ENCODE data around the gene STUB1.

STUB1 gene

DNA sequence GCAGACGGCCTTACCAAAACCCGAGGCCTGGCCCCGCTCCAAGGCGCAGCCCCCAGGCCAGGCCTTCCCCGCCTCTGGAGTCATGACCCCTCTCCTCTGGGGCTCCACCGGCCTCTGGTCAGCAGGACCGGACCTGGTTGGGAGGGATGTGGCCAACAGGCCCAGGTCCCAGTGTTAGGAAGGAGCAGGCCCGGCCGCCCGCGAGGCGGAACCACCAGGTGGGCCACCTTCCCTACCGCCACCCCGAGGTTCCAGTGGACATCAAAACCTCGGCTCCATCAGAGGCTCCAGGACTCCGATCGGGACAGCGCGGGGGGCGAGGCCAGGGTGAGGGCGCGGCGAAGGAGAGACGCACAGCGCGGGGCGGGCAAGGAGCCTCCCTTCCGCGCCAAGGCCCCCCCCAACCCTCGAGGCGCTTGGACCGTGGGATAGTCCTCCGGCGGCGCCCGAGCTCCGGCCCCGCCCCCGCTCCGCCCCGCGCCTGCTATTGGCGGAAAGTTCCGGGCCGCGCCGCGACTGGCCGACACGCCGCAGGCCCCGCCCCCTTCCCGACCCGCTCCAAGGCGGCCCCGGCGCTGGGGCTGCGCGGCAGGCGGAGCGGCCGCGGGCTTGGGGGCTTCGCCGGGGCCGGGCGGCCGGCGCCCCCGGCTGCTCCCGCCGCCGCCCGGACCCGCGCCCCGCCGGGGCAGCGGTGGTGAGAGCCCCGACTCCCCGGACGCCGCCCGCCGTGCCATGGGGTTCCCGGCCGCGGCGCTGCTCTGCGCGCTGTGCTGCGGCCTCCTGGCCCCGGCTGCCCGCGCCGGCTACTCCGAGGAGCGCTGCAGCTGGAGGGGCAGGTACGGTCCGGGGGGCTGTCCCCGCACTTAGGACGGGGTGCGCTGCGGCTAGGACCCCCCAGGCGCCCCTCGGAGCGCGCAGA, 34.6 kb downstream of the STUB1 start, which contains the start of gene METRN:
Gene METRN, plus strand, starts transcription at position 561 of the 919 bp plus-strand sequence. Its CDS starts 172 bp downstream, at position 733.
- peak; percentile 92 for DNase-seq

DNA sequence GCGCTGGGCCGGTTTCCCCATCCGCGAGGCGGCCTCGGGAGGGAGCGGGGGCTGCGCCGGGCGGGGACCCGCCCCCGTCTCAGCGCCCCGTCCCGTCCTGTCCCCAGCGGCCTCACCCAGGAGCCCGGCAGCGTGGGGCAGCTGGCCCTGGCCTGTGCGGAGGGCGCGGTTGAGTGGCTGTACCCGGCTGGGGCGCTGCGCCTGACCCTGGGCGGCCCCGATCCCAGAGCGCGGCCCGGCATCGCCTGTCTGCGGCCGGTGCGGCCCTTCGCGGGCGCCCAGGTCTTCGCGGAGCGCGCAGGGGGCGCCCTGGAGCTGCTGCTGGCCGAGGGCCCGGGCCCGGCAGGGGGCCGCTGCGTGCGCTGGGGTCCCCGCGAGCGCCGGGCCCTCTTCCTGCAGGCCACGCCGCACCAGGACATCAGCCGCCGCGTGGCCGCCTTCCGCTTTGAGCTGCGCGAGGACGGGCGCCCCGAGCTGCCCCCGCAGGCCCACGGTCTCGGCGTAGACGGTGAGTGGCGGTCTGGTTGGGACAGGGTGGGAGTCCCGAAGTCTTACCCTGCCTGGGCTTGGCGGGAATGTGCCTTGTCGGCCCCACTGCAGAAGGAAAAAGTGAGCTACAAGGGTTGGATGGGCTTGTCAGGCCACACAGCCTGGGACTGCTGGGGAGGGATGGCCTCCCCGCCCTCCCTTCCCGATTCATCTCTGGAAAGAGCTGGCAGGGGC, 35.4 kb downstream of the STUB1 start:
- no peak for DNase-seq

DNA sequence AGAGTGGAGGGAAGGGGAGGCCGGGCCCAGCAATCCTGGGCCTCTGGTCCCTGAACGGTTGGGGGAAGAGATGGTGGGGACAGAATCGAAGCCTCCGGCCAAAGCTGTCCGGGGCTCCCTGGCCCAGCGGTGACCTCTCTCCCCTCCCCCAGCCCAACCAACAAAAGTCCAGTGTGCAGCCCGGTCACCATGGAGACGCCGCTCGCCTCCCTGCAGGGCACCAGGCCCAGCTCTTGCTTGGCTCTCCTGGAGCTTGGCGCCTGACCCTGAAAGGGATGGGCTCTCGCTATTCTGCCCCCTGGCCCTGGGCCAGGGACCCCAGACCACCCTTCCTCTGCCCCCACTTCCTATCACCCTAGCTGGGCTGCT, 36.0 kb downstream of the STUB1 start:
- DNase-seq, result no peak

DNA sequence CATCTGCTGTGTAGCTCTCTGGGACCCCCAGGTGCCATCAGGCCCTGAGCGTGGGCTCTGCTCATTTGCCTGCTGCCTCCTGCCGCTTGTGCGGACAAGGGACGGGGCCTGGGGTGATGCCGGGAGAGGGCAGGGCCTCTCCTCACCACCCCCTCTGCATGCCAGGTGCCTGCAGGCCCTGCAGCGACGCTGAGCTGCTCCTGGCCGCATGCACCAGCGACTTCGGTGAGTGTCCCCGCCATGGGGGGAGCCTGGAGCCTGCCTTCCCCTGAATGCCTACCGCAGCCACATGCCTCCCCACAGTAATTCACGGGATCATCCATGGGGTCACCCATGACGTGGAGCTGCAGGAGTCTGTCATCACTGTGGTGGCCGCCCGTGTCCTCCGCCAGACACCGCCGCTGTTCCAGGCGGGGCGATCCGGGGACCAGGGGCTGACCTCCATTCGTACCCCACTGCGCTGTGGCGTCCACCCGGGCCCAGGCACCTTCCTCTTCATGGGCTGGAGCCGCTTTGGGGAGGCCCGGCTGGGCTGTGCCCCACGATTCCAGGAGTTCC, 36.6 kb downstream of the STUB1 start:
- no peak for DNase-seq

DNA sequence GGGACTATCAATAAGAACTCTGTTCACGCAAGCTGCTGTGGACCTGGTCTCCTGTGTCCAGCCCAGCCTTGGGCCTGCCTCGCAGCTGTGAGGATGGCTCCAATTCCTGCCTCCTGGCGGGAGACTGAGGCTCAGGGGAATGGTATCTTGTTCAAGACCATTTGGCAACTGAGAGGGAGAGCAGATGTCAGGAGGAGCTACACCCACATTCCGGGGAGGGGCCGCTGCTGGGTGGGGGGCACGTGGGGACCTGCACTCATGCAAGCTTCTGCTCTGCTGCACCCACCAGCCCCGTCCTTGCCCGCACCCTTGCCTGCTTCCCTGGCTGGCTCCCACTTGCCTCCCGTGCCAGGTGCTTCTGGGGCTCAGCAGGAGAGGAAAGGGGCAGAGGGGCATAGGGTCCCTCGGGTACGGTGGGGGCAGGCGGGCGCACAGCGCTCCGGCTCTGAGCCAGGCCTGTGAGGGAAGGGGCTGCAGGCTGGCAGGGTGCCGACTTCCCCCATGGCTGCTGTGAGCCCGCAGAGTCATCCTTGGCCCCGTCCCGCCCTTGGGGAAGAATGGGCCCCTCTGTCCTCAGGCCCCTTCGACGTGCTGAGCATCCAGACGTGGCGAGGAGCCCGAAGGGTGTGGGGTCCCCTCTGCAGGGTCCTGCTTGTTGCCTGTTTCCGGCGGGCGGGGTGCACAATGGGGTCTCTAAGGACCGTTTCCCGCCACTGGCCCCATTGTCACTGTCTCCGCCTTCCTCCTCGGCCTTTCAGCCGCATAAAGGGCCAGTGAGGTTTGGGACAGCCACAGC, 37.4 kb downstream of the STUB1 start:
- no peak for DNase-seq

DNA sequence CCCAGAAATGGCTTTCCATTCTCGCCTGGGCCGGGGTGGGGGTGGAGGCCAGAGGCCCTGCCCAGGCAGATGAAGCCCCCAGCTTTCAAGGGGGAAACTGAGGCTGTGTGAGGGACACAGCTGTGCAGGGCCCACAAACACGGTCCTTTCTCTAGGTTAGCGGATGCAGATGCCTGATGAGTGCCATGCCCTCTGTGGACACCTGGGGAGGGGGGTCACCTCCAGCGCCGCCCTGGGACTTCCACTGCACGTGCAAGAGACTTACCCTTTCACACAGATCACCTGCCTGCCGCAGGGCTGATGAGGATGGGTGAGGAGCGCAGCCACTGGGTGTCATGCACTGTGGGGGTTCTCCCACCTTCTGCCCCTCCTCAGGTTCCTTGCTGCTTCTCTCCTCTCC, 38.2 kb downstream of the STUB1 start:
- DNase-seq, result no peak

DNA sequence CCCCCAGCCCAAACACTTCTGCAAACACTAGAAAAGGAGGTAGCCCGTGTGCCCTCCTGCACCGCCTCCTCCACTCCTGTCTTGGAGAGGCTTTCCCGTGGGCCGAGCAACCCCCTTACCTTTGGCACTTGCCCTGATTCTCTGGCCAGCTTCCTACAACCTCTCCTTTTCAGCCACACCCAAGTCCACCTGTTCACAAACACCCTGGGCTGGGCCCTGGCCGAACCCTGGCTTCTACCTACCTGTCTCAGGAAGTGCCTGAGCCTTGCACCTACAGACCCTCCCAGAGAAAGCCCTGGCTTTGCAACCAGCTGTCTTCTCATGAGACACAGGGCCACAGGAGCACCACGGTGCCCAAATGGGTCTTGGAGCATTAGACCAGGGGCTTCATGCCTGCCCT, 38.7 kb downstream of the STUB1 start:
- no peak for DNase-seq

DNA sequence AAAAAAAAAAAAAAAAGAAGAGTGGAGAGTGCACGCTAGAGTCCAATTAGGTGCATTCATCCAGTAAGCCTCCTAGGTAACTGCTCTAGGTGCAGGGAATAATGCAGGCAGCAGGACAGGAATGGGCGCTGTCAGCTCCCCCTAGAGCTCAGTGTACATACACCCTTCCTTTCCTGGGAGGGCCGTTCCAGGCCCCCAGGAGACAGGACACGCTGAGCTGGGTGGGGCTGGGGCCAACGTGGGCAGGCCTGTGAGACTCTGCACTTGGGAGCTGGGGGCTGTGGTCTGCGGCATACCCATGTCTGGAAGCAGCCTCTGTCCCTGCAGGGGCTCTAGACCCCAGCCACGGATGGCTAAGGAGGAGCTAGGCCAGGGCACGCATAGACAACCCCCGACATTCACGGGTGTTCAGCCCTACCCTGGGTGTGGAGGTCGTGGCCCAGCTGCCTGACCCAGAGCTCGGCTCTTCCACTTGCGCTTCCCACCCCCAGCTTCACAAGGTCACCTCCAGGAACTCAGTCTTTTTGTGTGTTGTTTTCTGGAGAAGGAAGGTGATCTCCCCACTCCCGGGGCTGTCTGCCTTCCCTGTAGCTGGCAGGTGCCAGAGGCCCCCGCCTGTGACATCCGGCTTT, 39.7 kb downstream of the STUB1 start:
- no peak for DNase-seq

DNA sequence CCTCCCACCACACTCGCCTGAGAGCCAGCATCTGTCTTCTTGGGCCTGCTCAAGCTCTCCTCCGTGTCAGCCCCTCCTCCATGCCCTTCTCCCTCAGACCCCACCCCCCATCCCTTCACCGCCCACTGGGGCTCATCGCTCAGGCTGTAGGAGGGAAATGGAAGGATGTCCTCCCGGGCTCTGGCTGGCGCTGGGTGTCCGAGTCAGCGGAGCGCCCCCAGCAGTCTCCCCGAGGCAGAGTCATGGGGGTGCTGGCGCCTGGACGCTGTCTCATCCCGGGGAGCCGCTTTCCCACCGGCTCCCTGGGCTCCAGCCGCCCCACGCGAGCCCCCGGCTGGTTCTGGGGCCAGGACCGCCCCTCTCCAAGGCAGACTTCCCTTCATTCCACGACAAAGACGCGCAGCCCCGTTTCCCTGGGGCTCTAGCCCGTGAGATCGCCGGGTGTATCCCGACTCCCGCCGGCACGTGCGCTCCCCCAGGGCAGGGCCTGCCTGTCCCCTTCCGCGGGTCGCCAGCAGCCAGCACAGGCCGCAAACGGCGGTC, 40.3 kb downstream of the STUB1 start:
- peak; percentile 76 for DNase-seq

DNA sequence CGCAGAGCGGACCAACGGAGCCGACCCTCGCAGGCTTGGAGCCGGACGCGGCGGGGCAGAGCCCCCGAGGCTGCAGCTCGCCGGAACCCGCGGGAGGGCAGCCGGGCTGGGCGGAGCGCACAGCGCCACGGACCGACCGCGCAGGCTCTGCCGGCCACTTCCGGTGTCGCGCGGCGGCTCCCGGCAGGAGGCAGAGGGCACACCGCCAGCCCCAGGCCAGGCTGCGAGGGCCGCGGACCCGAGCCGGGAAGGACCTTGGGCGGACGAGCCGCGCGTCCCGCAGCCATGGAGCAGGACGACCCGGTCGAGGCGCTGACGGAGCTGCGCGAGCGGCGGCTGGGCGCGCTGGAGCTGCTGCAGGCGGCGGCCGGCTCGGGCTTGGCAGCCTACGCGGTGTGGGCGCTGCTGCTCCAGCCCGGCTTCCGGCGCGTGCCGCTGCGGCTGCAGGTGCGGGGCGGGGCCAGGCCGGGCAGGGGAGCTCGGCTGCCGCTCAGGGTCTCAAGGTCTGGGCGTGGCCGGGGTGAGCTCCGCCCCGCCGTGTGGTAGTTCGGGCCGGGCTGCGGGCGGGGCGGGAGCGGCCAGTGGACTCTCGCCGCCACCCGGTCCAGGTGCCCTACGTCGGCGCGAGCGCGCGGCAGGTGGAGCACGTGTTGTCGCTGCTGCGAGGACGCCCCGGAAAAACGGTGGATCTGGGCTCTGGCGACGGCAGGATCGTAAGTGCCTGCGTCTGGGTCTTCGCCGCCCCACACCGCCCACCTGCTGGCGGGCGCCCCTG, 41.0 kb downstream of the STUB1 start, which contains the start of gene ANTKMT:
Gene ANTKMT, plus strand, starts transcription at position 157 of the 775 bp plus-strand sequence. Its CDS starts 129 bp downstream, at position 286.
- DNase-seq, result peak; percentile 91

DNA sequence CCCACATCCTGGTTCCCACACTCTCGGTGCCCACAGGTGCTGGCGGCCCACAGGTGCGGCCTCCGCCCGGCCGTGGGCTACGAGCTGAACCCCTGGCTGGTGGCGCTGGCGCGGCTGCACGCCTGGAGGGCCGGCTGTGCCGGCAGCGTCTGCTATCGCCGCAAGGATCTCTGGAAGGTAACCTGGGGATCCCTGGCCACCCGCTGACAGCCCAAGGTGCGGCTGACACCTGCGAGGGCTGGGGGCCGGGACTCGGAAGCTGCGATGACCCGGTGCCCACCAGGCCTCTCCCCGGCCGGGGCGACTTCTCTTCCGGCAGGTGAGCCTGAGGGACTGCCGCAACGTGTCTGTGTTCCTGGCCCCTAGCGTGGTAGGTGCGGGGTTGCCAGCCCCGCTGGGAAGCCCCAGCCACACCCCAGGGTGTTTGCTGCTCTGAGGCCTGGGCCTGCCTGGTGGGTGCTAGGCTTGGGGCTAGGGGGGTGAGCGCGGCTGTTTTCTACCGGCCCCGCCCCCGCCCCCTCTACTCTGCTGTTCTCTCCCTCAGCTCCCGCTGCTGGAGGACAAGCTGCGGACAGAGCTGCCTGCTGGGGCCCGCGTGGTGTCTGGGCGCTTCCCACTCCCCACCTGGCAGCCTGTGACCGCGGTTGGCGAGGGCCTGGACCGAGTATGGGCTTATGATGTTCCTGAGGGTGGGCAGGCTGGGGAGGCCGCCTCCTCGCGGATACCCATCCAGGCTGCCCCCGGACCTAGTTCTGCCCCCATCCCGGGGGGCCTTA, 41.7 kb downstream of the STUB1 start:
- no peak for DNase-seq

DNA sequence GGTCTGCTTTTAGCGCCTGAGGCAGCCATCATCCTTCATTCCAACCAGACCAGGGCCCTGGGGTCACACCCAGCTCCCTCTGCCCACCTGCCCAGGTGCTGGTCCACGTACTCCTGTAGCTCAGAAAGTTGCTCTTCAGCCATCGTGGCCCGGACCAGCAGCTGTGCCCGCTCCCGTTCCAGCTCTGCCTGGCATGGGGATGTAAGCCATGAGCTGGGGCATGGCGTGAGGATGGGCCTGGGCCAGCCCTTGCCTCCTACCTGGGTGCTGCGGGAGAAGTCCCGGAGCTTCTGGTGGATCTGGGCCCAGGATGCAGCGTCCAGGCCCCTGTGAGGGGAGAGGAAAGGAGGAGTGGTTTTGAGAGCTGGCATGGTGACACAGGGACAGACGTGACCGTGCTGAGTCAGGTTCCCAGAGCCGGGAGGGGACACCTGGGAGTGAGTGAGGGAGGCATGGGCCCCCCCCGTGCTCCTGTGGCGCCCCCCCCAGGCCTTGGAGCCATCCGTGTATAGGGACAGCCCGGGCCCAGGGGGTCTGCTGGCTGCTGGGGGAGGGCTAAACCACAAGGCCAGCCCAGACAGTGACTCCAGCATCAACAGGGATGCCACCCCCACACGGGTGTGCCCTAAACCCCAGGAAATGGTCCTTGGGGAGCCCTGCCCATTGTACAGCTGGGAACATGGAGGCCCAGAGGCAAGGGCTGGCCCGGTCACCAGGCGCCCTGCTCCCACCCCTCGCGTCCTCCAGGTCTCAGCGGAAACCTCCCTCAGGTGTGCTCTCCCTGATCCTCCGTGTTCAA, 42.8 kb downstream of the STUB1 start:
- no peak for DNase-seq

DNA sequence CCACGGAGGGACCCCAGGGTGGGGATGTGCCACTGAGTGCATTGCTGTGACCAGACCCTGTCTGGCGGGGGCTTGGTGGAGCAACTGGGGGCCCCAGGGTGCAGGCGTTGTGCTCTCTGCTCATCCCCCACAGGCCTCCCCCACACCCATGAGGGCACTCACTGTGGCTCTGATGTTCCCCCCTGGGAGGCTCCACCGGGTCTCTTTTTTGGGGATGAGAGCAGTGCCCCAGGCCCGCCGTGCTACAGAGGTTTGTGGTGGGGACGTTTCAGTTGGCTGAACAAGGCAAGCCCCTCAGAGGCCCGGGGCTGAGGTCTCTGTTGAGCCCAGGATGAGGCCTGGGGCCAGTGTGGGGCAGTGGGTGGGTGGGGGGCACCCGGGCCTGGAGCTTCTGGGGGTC, 43.5 kb downstream of the STUB1 start:
- DNase-seq, result no peak

DNA sequence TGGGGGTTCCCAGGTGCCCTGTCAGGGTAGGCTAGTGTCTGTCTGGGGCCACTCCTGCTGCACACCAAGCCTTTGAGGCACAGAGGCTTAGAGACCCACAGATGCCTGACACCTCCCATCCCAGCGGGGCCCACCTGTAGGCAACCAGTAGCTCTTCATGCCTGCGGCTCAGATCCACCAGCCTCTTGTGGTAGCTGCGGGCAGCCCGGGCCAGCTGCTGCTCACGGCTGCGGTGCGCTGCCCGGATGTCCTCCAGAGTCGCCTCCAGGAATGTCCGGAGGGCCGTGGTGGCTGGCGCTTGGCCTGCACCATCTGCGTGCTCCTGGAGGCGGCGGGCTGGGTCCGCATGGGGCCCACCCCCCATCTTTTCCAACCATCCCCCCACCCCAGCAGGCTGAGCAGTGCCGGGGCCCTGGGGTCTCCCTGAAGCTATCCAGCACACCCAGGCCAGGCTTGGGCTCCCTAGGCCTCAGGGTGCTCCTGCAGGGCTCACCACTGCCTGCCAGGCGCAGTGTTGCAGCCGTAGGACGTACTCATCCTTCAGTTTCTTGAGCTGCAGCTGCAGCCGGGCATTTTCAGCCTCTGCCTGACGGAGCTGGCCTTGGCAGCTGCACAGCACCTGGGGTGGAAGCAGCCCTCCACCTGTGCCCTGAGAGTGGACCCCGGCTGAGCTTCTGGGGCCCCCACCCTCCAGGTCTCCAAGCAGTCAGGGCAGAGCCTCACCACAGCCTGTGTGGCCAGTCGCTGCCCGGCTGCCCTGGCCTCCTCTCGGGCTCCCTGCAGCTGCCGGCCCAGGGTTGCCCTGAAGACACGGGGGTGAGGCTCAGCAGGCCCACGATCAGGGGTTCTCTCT, 44.2 kb downstream of the STUB1 start:
- no peak for DNase-seq

DNA sequence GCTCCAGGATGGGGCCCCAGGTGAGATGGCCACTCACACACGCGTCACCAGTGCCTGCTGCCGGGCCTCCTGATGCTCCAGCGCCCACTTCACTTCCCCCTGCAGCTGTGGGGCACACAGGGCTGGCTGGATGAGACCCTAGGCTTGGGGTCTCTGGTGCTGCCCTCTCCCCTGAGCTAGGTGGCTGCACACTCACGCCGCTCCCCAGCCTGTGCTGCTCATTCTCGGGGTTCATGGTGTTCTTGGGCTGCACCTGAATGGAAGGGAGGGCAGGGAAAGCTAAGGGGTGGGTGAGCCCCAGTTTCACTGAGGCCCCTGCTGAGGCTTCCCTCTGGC, 44.8 kb downstream of the STUB1 start:
- no peak for DNase-seq

DNA sequence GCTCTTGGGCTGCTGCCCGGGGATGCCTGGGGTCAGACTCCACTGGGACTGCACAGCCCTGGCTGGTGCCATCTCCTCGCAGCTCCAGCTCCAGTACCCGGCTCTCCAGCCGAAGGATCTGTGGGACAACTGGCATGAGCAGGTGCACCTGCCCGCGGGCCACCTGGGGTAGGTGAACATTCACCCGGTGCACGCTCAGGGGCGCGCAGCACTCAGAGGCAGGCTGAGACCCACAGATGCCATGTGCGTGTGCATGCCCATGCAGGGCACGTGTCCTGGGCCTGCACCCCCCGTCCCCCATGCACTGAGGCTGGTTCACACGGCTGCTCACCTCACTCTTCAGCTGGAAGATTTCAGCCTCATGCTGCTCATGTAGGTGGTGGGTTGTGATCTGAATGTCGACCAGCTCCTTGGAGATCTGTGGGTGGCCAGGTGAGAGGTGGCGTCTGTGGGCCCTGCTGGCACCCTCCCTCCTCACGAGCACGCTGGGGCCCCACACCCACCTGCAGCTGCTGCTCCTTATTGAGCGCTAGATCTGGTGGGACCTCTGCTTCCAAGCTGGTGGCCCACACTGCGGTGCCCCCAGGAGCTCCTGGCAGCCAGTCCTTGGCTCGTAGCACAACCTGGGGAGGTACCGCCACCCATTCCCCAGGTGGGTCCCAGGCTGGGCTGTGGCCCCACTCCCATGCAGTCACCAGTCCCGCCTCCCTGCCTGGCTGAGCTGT, 45.4 kb downstream of the STUB1 start:
- DNase-seq, result no peak

DNA sequence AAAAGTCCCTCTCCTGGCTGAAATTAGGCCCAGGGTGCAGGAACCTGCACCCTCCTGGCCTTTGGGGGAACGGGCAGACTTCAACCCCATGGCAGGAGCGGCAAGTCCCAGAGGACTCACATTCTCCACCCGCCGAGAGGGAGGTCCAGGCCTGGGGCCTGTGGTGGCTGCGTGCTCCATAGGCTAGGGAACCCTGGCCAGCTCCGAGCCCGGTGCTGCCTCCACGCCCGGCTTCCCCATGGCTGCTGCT, 45.9 kb downstream of the STUB1 start:
- DNase-seq, result no peak

All from activated CD4-positive, alpha-beta T cell treated with anti-CD3 and anti-CD28 coated beads, Interleukin-10, Interleukin-2, amounts not matched to agents 100 ng/mL and 50 ng/mL, durations not matched to agents 16 hours and 8 hours (primary cell).